DOHH2 (cell line): ENCODE data around the gene SRSF5.

ENCODE experiments used
- H3F3A ChIP-seq: fragments of 200-600 bp; sonication (generic), shearing (Covaris generic); 2 replicates; pipeline ENCODE4 v1.6.0; 2016; ENCODE audit warnings: antibody characterized with exemption, mild to moderate bottlenecking; ENCODE audit not compliant: control insufficient read depth, insufficient read depth
- H3K27ac ChIP-seq: fragments of 200-600 bp; sonication (generic); 2 replicates; pipeline ENCODE4 v1.5.1; 2014; ENCODE audit warnings: low read depth, mild to moderate bottlenecking, low read length, moderate library complexity
- H3K27me3 ChIP-seq: fragments of 200-600 bp; sonication (generic); 2 replicates; pipeline ENCODE4 v1.6.1; 2014; ENCODE audit warnings: mild to moderate bottlenecking, low read length, mixed read lengths; ENCODE audit not compliant: control insufficient read depth
- H3K36me3 ChIP-seq: fragments of 200-600 bp; sonication (generic); 2 replicates; pipeline ENCODE4 v1.6.1; 2014; ENCODE audit warnings: mild to moderate bottlenecking, low read length, moderate library complexity, mixed read lengths; ENCODE audit not compliant: control insufficient read depth
- H3K4me1 ChIP-seq: fragments of 200-600 bp; sonication (generic); 2 replicates; pipeline ENCODE4 v1.6.1; 2014; ENCODE audit warnings: mild to moderate bottlenecking, low read length, mixed read lengths; ENCODE audit not compliant: control insufficient read depth
- H3K4me2 ChIP-seq: fragments of 200-600 bp; sonication (generic); 2 replicates; pipeline ENCODE4 v1.6.0; 2014; ENCODE audit warnings: mild to moderate bottlenecking, low read length, moderate library complexity
- H3K4me3 ChIP-seq: fragments of 200-600 bp; sonication (generic); 2 replicates; pipeline ENCODE4 v1.5.1; 2014; ENCODE audit warnings: mild to moderate bottlenecking, low read length, mixed read lengths
- H3K79me2 ChIP-seq: fragments of 200-600 bp; sonication (generic); 2 replicates; pipeline ENCODE4 v1.6.1; 2014; ENCODE audit warnings: mild to moderate bottlenecking, low read length, mixed read lengths; ENCODE audit not compliant: control insufficient read depth
- H3K9me2 ChIP-seq: fragments of 200-600 bp; sonication (generic); replicated peaks from 2 replicates; pipeline ENCODE4 v1.6.1; 2014; ENCODE audit warnings: mild to moderate bottlenecking, low read length, mixed read lengths; ENCODE audit not compliant: control insufficient read depth
- H3K9me3 ChIP-seq: fragments of 200-600 bp; sonication (generic); 2 replicates; pipeline ENCODE4 v1.6.1; 2014; ENCODE audit warnings: antibody characterized with exemption, low read length, mixed read lengths; ENCODE audit not compliant: control insufficient read depth, insufficient read depth
- H4K20me1 ChIP-seq: fragments of 200-600 bp; sonication (generic); 2 replicates; pipeline ENCODE4 v1.6.0; 2014; ENCODE audit warnings: low read depth, mild to moderate bottlenecking, antibody characterized with exemption, low read length, moderate library complexity; ENCODE audit not compliant: control insufficient read depth, insufficient read depth
- CTCF ChIP-seq: fragments of 200-600 bp; sonication (generic); IDR thresholded peaks from one replicate; pipeline ENCODE4 v1.5.1; 2014; ENCODE audit warnings: antibody characterized with exemption, mild to moderate bottlenecking, low read depth, low read length; ENCODE audit not compliant: poor library complexity, severe bottlenecking
- EZH2phosphoT487 ChIP-seq: fragments of 200-600 bp; sonication (generic); IDR thresholded peaks from 2 replicates; pipeline ENCODE4 v1.6.1; 2017; ENCODE audit warnings: borderline replicate concordance, mild to moderate bottlenecking, antibody characterized with exemption, low read length, moderate library complexity, mixed read lengths

Gene SRSF5

GRCh38 chr14:69752773-69753172, 14.2 kb upstream of the SRSF5 start:
- Histone ChIP-seq H3K9me3 (no peaks in the 10 kb centered on the region), H3K4me1 (peaks cover 34% of the 10 kb centered on the region), H3K4me3 (no peak overlapping the region), H3K4me2 (no peak overlapping the region), H3K36me3 (no peaks in the 10 kb centered on the region), H3K27ac (no peak overlapping the region), H3K27me3 (no peaks in the 10 kb centered on the region), H3K79me2 (no peaks in the 10 kb centered on the region), H4K20me1 (no peaks in the 10 kb centered on the region), H3F3A (no peaks in the 10 kb centered on the region), H3K9me2 (no peaks in the 10 kb centered on the region)
- TF ChIP-seq EZH2phosphoT487 = no peak
- TF ChIP-seq CTCF = no peak

- no peaks in the 10 kb centered on the region for H3K9me3 ChIP-seq
- TF ChIP-seq EZH2phosphoT487 = no peak
- TF ChIP-seq CTCF = no peak
- H3K4me2 ChIP-seq = peak overlapping the region; percentile 52
- no peaks in the 10 kb centered on the region for H3K79me2 ChIP-seq
- H3K9me2 ChIP-seq = no peaks in the 10 kb centered on the region
- peaks cover 34% of the 10 kb centered on the region for H3K4me1 ChIP-seq
- H3K27ac ChIP-seq = peak overlapping the region; percentile 49
- H4K20me1 ChIP-seq = no peaks in the 10 kb centered on the region
- H3K36me3 ChIP-seq = no peaks in the 10 kb centered on the region
- H3K27me3 ChIP-seq = no peaks in the 10 kb centered on the region
- no peaks in the 10 kb centered on the region for H3F3A ChIP-seq
- H3K4me3 ChIP-seq = peak overlapping the region; percentile 32
These were observed 13.1 kb upstream of the SRSF5 start for GRCh38 chr14:69753860-69754259.

- no peaks in the 10 kb centered on the region for H3F3A ChIP-seq
- peak overlapping the region; percentile 49 for H3K27ac ChIP-seq
- H3K36me3 ChIP-seq = no peaks in the 10 kb centered on the region
- no peaks in the 10 kb centered on the region for H3K79me2 ChIP-seq
- no peaks in the 10 kb centered on the region for H3K9me2 ChIP-seq
- no peaks in the 10 kb centered on the region for H4K20me1 ChIP-seq
- H3K4me3 ChIP-seq = peak overlapping the region; percentile 32; the same call in 1 of the 2 replicates
- H3K4me2 ChIP-seq = peak overlapping the region; percentile 52
- H3K27me3 ChIP-seq = no peaks in the 10 kb centered on the region
- TF ChIP-seq CTCF (no peak), EZH2phosphoT487 (no peak)
- H3K4me1 ChIP-seq = peaks cover 34% of the 10 kb centered on the region
- H3K9me3 ChIP-seq = no peaks in the 10 kb centered on the region
These were observed 12.5 kb upstream of the SRSF5 start for GRCh38 chr14:69754487-69754886.
